Spleen (tissue), 11 donors: ENCODE results near the gene ZDHHC21. TPM values are rescaled to one million over a fixed set of nuclear protein-coding genes. Genes with fewer than 3 reads are reported as not detected.
A peak's percentile ranks its signal among the peaks of the same experiment; 100 is the strongest.

Experiments
- DNase-seq: peaks from one replicate; pipeline ENCODE4 v3.0.0-alpha.2; 2020
- H3K27ac ChIP-seq, 8 donors: fragments of 200-600 bp; sonication (generic) in 7 of 8; 1 replicate in 4 of 8; 2 replicates in 4 of 8; pipeline versions ENCODE4 v1.5.0 to v1.8.0; 2016 to 2021; ENCODE audit warnings: inconsistent platforms in 4 of 8, mild to moderate bottlenecking in 4 of 8, moderate library complexity in 1 of 8
- H3K27me3 ChIP-seq, 7 donors: fragments of 200-600 bp; sonication (generic) in 6 of 7; replicated peaks in 1 of 7; 1 replicate in 4 of 7; 2 replicates in 3 of 7; pipeline versions ENCODE4 v1.5.0 to v1.8.0; 2016 to 2021; ENCODE audit warnings: inconsistent platforms in 3 of 7, mild to moderate bottlenecking in 1 of 7
- H3K36me3 ChIP-seq, 6 donors: fragments of 200-600 bp; sonication (generic) in 5 of 6; 1 replicate in 4 of 6; 2 replicates in 2 of 6; pipeline versions ENCODE4 v1.5.0 to v1.8.0; 2016 to 2021; ENCODE audit warnings: inconsistent platforms in 2 of 6
- H3K4me1 ChIP-seq, 6 donors: fragments of 200-600 bp; sonication (generic) in 5 of 6; 1 replicate in 3 of 6; 2 replicates in 3 of 6; pipeline versions ENCODE4 v1.5.0 to v1.8.0; 2016 to 2021; ENCODE audit warnings: inconsistent platforms in 3 of 6
- H3K4me3 ChIP-seq, 8 donors: fragments of 200-600 bp; sonication (generic) in 7 of 8; 1 replicate in 4 of 8; 2 replicates in 4 of 8; pipeline versions ENCODE4 v1.5.0 to v1.8.0; 2016 to 2021; ENCODE audit warnings: inconsistent platforms in 4 of 8, mild to moderate bottlenecking in 4 of 8, moderate library complexity in 2 of 8
- H3K9me3 ChIP-seq, 8 donors: fragments of 200-600 bp; sonication (generic) in 7 of 8; 1 replicate in 4 of 8; 2 replicates in 4 of 8; pipeline versions ENCODE4 v1.5.0 to v1.8.0; 2016 to 2021; ENCODE audit warnings: inconsistent platforms in 4 of 8
- POLR2A ChIP-seq, 3 donors: fragments of 450-650 bp; IDR thresholded peaks; one replicate each; pipeline ENCODE4 v1.5.1; 2017; ENCODE audit warnings: antibody characterized with exemption in 3 of 3, mild to moderate bottlenecking in 1 of 3
- POLR2AphosphoS5 ChIP-seq, 3 donors: sonication (generic); formaldehyde crosslinking; IDR thresholded peaks; one replicate each; pipeline ENCODE4 v1.5.1; 2017; ENCODE audit warnings: antibody characterized with exemption in 3 of 3
- WGBS, 5 donors: extraction: QIAGEN DNeasy Blood & Tissue Kit in 3 of 5; methylation state at CpG; one replicate each; pipeline versions ENCODE4 v1.1.5 to v1.1.7; 2013 to 2018; 5-methylcytosine and 5-hydroxymethylcytosine counted together
- intact Hi-C: fragments of 100-400 bp; cut with DNase I; formaldehyde crosslinking; loops from one replicate; pipeline ENCODE4 v1.15.0; 2023; ENCODE audit warnings: low total_unique reads
- polyA plus RNA-seq, 3 donors: library from polyadenylated mRNA; stranded (reverse); fragments of 200-250 nt; gene quantifications; one replicate each; pipeline ENCODE4 v1.2.1, GENCODE V29; 2013
- total RNA-seq, 7 donors: library from RNA; depleted of rRNA in 3 of 7; stranded (reverse); fragments of >200 nt in 3 of 7; fragmentation: NEBNext Ultra II Directional in 4 of 7; extraction: Animal tissue kit (Norgen Biotek cat#: 25700) in 4 of 7; gene quantifications; one replicate each; pipeline versions ENCODE4 v1.1.0 to v1.2.1, GENCODE V29; 2016 to 2021
- TF ChIP-seq, protein P1 (sequence below), 11 experiments: fragments of 200-600 bp in 7 of 11; fragments of 450-650 bp in 4 of 11; sonication (generic) in 4 of 11; IDR thresholded peaks in 8 of 11; conservative IDR thresholded peaks in 3 of 11; 1 replicate in 7 of 11; 2 replicates in 4 of 11; pipeline versions ENCODE4 v1.4.0 to v1.8.0; 2016 to 2021; ENCODE audit warnings: antibody characterized with exemption in 11 of 11, inconsistent platforms in 4 of 11, mild to moderate bottlenecking in 1 of 11
- donor health status: healthy with polysubstance abuse.
- donor health status: DM: no; HTN: no; CAD: no; lungs with moderate emphysema.
- donor health status: DM: no; HTN: no; CAD: no.
- donor health status: Bipolar disorder and iron deficiency.
- donor health status: healthy.
- donor health status: DM: no; HTN: no; CAD: no.
- donor health status: DM: yes; HTN: yes; CAD: no.

Gene ZDHHC21
- total and polyA plus RNA-seq, 10 donors = 4.9 to 30.7 (median 18.5) TPM

DNA sequence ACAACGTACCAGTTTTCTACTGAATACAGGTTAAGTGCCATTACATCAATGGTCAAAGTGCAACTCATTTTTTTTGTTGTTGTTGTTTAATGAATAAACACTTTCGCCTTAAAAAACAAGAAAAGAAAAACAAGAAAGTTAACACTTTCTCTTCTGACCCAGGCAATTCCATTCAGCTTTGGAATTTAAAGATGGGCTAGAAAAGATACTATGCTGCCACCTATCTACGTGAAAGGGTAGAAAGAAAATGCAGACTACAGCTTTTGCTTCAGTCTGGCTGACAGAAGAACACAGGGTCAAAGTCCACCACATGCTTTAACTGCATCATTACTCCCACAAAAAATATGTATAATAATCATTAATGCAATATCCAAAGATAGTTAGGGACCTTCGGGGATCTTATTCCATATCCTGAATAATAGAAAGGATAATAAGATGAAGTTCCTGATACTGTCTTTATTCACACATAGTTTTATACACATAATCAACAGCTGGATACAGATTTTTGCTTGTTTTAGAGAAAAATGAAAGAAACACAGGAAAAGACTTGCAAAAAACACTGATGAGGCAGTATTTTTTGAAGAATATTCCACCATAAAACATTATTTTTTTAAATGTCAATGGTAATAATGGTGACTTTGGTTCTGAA lies 40.4 kb downstream of the ZDHHC21 start:
- Histone ChIP-seq H3K9me3 (peaks cover 6 to 38% (median 30%) of the 10 kb centered on the region in 8 donors), H3K4me1 (no peaks in the 10 kb centered on the region), H3K4me3 (no peak overlapping the region), H3K27ac (no peak overlapping the region), H3K27me3 (no peaks in the 10 kb centered on the region), H3K36me3 (peaks cover 0 to 59% (median 19%) of the 10 kb centered on the region in 6 donors)
- DNase-seq = no peak
- WGBS, 5 donors = 84 to 93% (median 87%) methylated on average over 4 of the region's 4 CpGs
- intact Hi-C loops = no loop called here
- TF ChIP-seq, protein P1, sequence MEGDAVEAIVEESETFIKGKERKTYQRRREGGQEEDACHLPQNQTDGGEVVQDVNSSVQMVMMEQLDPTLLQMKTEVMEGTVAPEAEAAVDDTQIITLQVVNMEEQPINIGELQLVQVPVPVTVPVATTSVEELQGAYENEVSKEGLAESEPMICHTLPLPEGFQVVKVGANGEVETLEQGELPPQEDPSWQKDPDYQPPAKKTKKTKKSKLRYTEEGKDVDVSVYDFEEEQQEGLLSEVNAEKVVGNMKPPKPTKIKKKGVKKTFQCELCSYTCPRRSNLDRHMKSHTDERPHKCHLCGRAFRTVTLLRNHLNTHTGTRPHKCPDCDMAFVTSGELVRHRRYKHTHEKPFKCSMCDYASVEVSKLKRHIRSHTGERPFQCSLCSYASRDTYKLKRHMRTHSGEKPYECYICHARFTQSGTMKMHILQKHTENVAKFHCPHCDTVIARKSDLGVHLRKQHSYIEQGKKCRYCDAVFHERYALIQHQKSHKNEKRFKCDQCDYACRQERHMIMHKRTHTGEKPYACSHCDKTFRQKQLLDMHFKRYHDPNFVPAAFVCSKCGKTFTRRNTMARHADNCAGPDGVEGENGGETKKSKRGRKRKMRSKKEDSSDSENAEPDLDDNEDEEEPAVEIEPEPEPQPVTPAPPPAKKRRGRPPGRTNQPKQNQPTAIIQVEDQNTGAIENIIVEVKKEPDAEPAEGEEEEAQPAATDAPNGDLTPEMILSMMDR (IDR thresholded peaks at IDR 0.05 in 8 of 11, conservative IDR thresholded peaks at IDR 0.05 in 3 of 11) = peak in 1 of 11 experiments; percentile 29
- no peak for TF ChIP-seq POLR2A (IDR thresholded peaks at IDR 0.05)
- TF ChIP-seq POLR2AphosphoS5 (IDR thresholded peaks at IDR 0.05) = no peak

- H3K36me3 ChIP-seq = peaks cover 0 to 36% (median 4%) of the 10 kb centered on the region in 6 donors
- peaks cover 6 to 22% (median 20%) of the 10 kb centered on the region in 8 donors for H3K9me3 ChIP-seq
- TF ChIP-seq POLR2A (IDR thresholded peaks at IDR 0.05) = no peak
- TF ChIP-seq, protein P1 (IDR thresholded peaks at IDR 0.05 in 8 of 11, conservative IDR thresholded peaks at IDR 0.05 in 3 of 11) = no peak
- TF ChIP-seq POLR2AphosphoS5 (IDR thresholded peaks at IDR 0.05) = no peak
- no peaks in the 10 kb centered on the region for H3K4me1 ChIP-seq
- WGBS, 5 donors = 90 to 100% (median 90%) methylated on average over 1 of the region's 1 CpG
- no peak overlapping the region for H3K27ac ChIP-seq
- intact Hi-C loops = no loop called here
- H3K4me3 ChIP-seq = no peak overlapping the region
- DNase-seq = no peak
- H3K27me3 ChIP-seq = no peaks in the 10 kb centered on the region
Measured at GRCh38 chr9:14650596-14650995, 42.6 kb downstream of the ZDHHC21 start.

DNA sequence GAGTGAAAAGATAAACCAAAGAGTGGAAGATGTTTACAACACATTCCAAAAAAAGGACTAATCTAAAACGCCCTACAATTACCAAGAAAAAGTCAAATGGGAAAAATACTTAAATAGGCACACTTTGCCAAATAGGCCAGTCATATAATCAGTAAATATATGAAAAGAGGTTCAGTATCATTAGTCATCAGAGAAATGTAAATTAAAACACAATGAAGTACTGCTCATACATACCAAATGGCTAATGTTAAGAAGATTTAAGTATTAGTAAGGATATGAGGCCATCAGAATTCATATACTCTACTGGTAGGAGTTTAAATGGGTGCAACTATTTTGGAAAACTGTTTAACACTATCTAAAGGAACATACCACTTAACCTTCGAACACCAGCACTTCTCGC lies 47.6 kb downstream of the ZDHHC21 start:
- Histone ChIP-seq H3K9me3 (no peaks in the 10 kb centered on the region), H3K36me3 (peaks cover 0 to 6% (median 0%) of the 10 kb centered on the region in 6 donors), H3K4me3 (no peak overlapping the region), H3K27me3 (no peaks in the 10 kb centered on the region), H3K4me1 (no peaks in the 10 kb centered on the region), H3K27ac (no peak overlapping the region)
- WGBS, 5 donors = 73 to 95% (median 81%) methylated on average over 3 of the region's 3 CpGs
- no peak for DNase-seq
- intact Hi-C loops = no loop called here
- TF ChIP-seq POLR2AphosphoS5 (IDR thresholded peaks at IDR 0.05) (no peak), POLR2A (IDR thresholded peaks at IDR 0.05) (no peak)
- TF ChIP-seq, protein P1 (IDR thresholded peaks at IDR 0.05 in 8 of 11, conservative IDR thresholded peaks at IDR 0.05 in 3 of 11) = no peak

GRCh38 chr9:14640967-14641366 lies 52.3 kb downstream of the ZDHHC21 start:
- 76 to 88% (median 82%) methylated on average over 1 of the region's 1 CpG for WGBS, 5 donors

More at GRCh38 chr9:14640967-14641366, 52.3 kb downstream of the ZDHHC21 start:
- TF ChIP-seq POLR2AphosphoS5 (IDR thresholded peaks at IDR 0.05) (no peak), POLR2A (IDR thresholded peaks at IDR 0.05) (no peak)
- TF ChIP-seq, protein P1 (IDR thresholded peaks at IDR 0.05 in 8 of 11, conservative IDR thresholded peaks at IDR 0.05 in 3 of 11) = no peak
- intact Hi-C loops = no loop called here
- no peak overlapping the region for H3K4me3 ChIP-seq
- no peak for DNase-seq
- no peaks in the 10 kb centered on the region for H3K9me3 ChIP-seq
- no peaks in the 10 kb centered on the region for H3K4me1 ChIP-seq
- no peak overlapping the region for H3K27ac ChIP-seq
- H3K36me3 ChIP-seq = peaks cover 0 to 17% (median 0%) of the 10 kb centered on the region in 6 donors
- no peaks in the 10 kb centered on the region for H3K27me3 ChIP-seq
